MCF 10A (cell line): Measurements from ENCODE around the gene SMAP1. TPM values are rescaled to one million over a fixed set of nuclear protein-coding genes. Genes with fewer than 3 reads are reported as not detected.

Experiments used
- BruUV-seq: library from RNA; stranded (reverse); fragments of 400-500 nt; replicated peaks from 2 replicates; lab custom pipeline; 2021; lab: Mats Ljungman, UMichigan
- CTCF ChIA-PET: fragments of 300-600 bp; sonication (Branson Sonifier 250); formaldehyde crosslinking; extraction: SDS; loops from one replicate; lab custom pipeline; 2021; ENCODE audit warnings: antibody characterized with exemption, inconsistent platforms; lab: Yijun Ruan, JAX
- POLR2A ChIA-PET: fragments of 300-600, 350-650 bp; sonication (Branson Sonifier 250); formaldehyde crosslinking; extraction: SDS; loops from one replicate; lab custom pipeline; 2020; ENCODE audit warnings: antibody characterized with exemption, inconsistent platforms; lab: Yijun Ruan, JAX
- DNase-seq: peaks from one replicate; pipeline ENCODE4 v3.0.0-alpha.2; 2018; ENCODE audit not compliant: unreplicated experiment
- H3K27ac Mint-ChIP-seq: one replicate; pipeline ENCODE4 v1.8.0; 2022; ENCODE audit warnings: mild to moderate bottlenecking, low read depth, mixed read lengths; ENCODE audit not compliant: unreplicated experiment
- H3K27me3 Mint-ChIP-seq: one replicate; pipeline ENCODE4 v1.8.0; 2022; ENCODE audit warnings: mixed read lengths; ENCODE audit not compliant: insufficient read depth, unreplicated experiment
- H3K36me3 Mint-ChIP-seq: one replicate; pipeline ENCODE4 v1.8.0; 2022; ENCODE audit warnings: mild to moderate bottlenecking, moderate library complexity, mixed read lengths; ENCODE audit not compliant: insufficient read depth, unreplicated experiment
- H3K4me1 Mint-ChIP-seq: one replicate; pipeline ENCODE4 v1.8.0; 2022; ENCODE audit warnings: mixed read lengths; ENCODE audit not compliant: insufficient read depth, unreplicated experiment
- H3K4me3 Mint-ChIP-seq: one replicate; pipeline ENCODE4 v1.8.0; 2022; ENCODE audit warnings: mild to moderate bottlenecking, moderate library complexity, mixed read lengths; ENCODE audit not compliant: unreplicated experiment
- H3K9me3 Mint-ChIP-seq: one replicate; pipeline ENCODE4 v1.8.0; 2022; ENCODE audit warnings: mixed read lengths; ENCODE audit not compliant: unreplicated experiment
- intact Hi-C: fragments of 100-400 bp; cut with micrococcal nuclease; formaldehyde crosslinking; loops from 2 replicates; pipeline ENCODE4 v1.14.1; 2022
- total RNA-seq: library from RNA; stranded (reverse); gene quantifications from 2 replicates; pipeline ENCODE4 v1.2.3, GENCODE V29; 2022
- TF ChIP-seq, protein P1 (sequence below): fragments of 200-600 bp; IDR thresholded peaks from one replicate; pipeline ENCODE4 v1.8.0; 2022; ENCODE audit warnings: antibody characterized with exemption, mild to moderate bottlenecking; ENCODE audit not compliant: unreplicated experiment

The SMAP1 gene
- total RNA-seq, 1 experiment from 2014 or later: 26.5 TPM

DNA sequence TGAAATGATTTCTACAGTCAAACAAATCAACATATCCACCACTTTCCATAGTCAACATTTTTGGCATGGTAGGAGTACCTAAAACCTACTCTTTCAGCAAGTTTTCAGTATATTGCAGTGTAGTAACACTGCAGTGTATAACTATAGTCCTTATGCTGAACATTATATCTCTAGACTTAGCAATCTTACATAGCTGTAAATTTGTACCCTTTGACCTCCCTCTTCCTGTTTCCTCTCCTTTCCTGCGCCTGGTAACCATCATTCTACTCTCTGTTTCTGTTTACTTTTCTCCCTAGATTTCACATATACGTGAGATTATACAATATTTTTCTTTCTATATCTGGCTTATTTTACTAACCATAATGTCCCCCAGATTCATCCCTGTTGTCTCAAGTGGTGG is 40.2 kb downstream of the SMAP1 start:
- ChIA-PET POLR2A (interaction anchor here (0.6 to 1.1 kb wide), 3 partner anchors 16 to 187 kb away, joined by 3 read pairs; no protein-coding TSS in a partner anchor), CTCF (interaction anchor here (0.6 to 7.2 kb wide), 19 partner anchors 9 to 341 kb away, joined by 3 to 178 read pairs (median 5); partner anchors contain the start of gene B3GAT2)
- Mint-ChIP-seq H3K27ac (no peak overlapping the region), H3K4me1 (peaks cover 6% of the 10 kb centered on the region), H3K27me3 (no peaks in the 10 kb centered on the region), H3K9me3 (no peaks in the 10 kb centered on the region), H3K4me3 (no peak overlapping the region), H3K36me3 (peaks cover 11% of the 10 kb centered on the region)
- no peak for DNase-seq
- TF ChIP-seq, protein P1, sequence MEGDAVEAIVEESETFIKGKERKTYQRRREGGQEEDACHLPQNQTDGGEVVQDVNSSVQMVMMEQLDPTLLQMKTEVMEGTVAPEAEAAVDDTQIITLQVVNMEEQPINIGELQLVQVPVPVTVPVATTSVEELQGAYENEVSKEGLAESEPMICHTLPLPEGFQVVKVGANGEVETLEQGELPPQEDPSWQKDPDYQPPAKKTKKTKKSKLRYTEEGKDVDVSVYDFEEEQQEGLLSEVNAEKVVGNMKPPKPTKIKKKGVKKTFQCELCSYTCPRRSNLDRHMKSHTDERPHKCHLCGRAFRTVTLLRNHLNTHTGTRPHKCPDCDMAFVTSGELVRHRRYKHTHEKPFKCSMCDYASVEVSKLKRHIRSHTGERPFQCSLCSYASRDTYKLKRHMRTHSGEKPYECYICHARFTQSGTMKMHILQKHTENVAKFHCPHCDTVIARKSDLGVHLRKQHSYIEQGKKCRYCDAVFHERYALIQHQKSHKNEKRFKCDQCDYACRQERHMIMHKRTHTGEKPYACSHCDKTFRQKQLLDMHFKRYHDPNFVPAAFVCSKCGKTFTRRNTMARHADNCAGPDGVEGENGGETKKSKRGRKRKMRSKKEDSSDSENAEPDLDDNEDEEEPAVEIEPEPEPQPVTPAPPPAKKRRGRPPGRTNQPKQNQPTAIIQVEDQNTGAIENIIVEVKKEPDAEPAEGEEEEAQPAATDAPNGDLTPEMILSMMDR: no peak
- intact Hi-C loops: loop anchor here (2.0 kb wide), 1 partner anchor 305 kb away; no protein-coding TSS in a partner anchor
- BruUV-seq: no TSS peak

DNA sequence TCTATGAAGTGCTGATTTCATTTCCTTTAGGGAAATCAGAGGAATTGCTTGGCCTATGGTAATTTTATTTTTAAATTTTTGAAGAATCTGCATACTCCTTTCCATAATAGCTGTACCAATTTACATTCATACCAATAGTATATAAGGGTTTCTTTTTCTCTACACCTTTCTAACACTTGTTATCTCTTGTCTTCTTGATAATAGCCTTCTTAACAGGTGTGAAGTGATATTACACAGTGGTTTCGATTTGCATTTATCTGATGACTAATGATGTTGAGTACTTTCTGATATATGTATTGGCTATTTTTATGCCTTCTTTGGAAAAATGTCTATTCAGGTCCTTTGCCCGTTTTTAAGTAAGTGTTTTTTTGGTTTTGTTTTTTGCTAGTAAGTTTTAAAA is 40.8 kb downstream of the SMAP1 start:
- POLR2A ChIA-PET: interaction anchor here (0.5 to 0.8 kb wide), 2 partner anchors 16 to 141 kb away, joined by 3 read pairs; partner anchors contain the start of gene SDHAF4
- CTCF ChIA-PET: interaction anchor here (0.6 to 7.2 kb wide), 9 partner anchors 8 to 304 kb away, joined by 3 to 178 read pairs (median 13); partner anchors contain the start of gene B3GAT2
- TF ChIP-seq, protein P1: no peak
- H3K4me1 Mint-ChIP-seq: peaks cover 6% of the 10 kb centered on the region
- no peak for DNase-seq
- no peak overlapping the region for H3K4me3 Mint-ChIP-seq
- H3K27ac Mint-ChIP-seq: no peak overlapping the region
- peaks cover 11% of the 10 kb centered on the region for H3K36me3 Mint-ChIP-seq
- BruUV-seq: no TSS peak
- no peaks in the 10 kb centered on the region for H3K9me3 Mint-ChIP-seq
- no peaks in the 10 kb centered on the region for H3K27me3 Mint-ChIP-seq
- intact Hi-C loops: no loop called here

GRCh38 chr6:70709826-70710225 is 42.1 kb downstream of the SMAP1 start:
- POLR2A ChIA-PET: no interaction called here
- Mint-ChIP-seq H3K4me1 (peaks cover 6% of the 10 kb centered on the region), H3K4me3 (no peak overlapping the region), H3K27me3 (no peaks in the 10 kb centered on the region), H3K27ac (no peak overlapping the region), H3K36me3 (peaks cover 11% of the 10 kb centered on the region), H3K9me3 (peaks cover 11% of the 10 kb centered on the region)
- TF ChIP-seq, protein P1: no peak
- no TSS peak for BruUV-seq
- CTCF ChIA-PET: interaction anchor here (0.6 to 7.2 kb wide), 7 partner anchors 20 to 401 kb away, joined by 3 to 178 read pairs (median 5); no protein-coding TSS in a partner anchor
- intact Hi-C loops: no loop called here
- DNase-seq: peak; percentile 83

DNA sequence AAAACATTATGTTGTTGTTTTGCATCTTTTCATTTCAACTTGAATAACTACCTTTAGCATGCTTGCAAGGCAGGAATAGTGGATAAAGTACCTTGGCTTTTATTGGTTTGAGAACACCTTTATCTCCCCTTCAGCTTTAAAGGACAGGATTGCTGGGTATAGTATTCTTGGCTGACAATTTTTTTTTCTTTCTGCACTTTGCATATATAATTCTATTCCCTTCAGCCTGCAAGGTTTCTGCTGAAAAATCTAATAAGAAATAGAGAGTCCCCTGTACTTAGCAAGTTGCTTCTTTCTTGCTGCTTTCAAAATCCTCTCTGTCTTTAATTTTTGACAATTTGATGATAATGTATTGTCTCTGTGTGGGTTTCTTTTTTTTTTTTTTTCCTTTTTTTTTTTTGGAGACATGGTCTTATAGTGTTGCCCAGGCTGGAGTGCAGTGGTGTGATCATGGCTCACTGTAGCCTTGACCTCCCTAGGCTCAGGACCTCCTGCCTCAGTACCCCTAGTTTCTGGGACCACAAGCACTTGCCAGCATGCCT is 47.1 kb downstream of the SMAP1 start:
- Mint-ChIP-seq H3K4me3 (no peak overlapping the region), H3K27me3 (no peaks in the 10 kb centered on the region), H3K27ac (no peak overlapping the region), H3K4me1 (peaks cover 2% of the 10 kb centered on the region), H3K36me3 (no peaks in the 10 kb centered on the region), H3K9me3 (peaks cover 18% of the 10 kb centered on the region)
- TF ChIP-seq, protein P1: no peak
- DNase-seq: no peak
- BruUV-seq: no TSS peak
- ChIA-PET POLR2A (no interaction called here), CTCF (no interaction called here)
- intact Hi-C loops: no loop called here
